ENCODE results near the gene SYNGAP1.
"Not testable (repeated sequence)": the region's sequence is repeated elsewhere in the genome, so short reads cannot be mapped to it uniquely, and the experiment has no call there.

SYNGAP1 gene

GRCh38 chr6:33397541-33397940 is 22.3 kb upstream of the SYNGAP1 start:
- H4K20me1 ChIP-seq (ENCODE audit: insufficient read depth, low read length) = peaks cover 34% of the 10 kb centered on the region
- H3K4me2 ChIP-seq (ENCODE audit: insufficient read depth, low read length) = no peak overlapping the region
- H3K9ac ChIP-seq (ENCODE audit: low read depth, low read length) = no peak overlapping the region
- no peaks in the 10 kb centered on the region for H3K9me3 ChIP-seq (ENCODE audit: insufficient read depth, low read length, severe bottlenecking)
- peaks cover 88% of the 10 kb centered on the region for H3K79me2 ChIP-seq (ENCODE audit: insufficient read depth, low read length)
- H2AFZ ChIP-seq (ENCODE audit: low read depth, low read length) = no peak overlapping the region
- peaks cover 38% of the 10 kb centered on the region for H3K4me1 ChIP-seq (ENCODE audit: insufficient read depth, low read length)
- no peaks in the 10 kb centered on the region for H3K27me3 ChIP-seq (ENCODE audit: insufficient read depth, low read length, poor library complexity)
- peaks cover 85% of the 10 kb centered on the region for H3K36me3 ChIP-seq (ENCODE audit: insufficient read depth, low read length)
- no peak for DNase-seq
- no peak overlapping the region for H3K27ac ChIP-seq (ENCODE audit: low read length)
- H3K4me3 ChIP-seq (ENCODE audit: low read depth in 1 of 2, low read length in 2 of 2) = no peak overlapping the region
- TF ChIP-seq CTCF (IDR thresholded peaks at IDR 0.05; ENCODE audit: borderline replicate concordance, extremely low read depth, low read length, poor library complexity, severe bottlenecking) (no peak), EZH2 (IDR thresholded peaks at IDR 0.05; ENCODE audit: borderline replicate concordance, low read depth, low read length, severe bottlenecking) (no peak)
- ATAC-seq (ENCODE audit: insufficient read depth, low read depth) = no peak

DNA sequence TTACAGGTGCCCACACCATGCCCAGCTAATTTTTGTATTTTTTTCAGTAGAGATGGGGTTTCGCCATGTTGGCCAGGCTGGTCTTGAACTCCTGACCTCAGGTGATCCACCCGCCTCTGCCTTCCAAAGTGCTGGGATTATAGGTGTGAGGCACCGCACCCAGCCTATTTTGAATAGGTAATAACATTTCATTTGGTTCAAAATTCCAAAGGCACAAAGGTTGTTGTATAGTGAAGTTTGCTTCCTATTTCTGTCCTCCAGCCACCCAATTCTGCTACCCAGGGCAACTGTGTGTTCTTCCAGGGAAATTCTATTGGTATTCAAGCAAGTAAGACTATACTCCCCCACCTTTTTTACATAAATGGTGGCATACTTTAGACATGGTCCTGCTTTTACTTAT is 21.3 kb upstream of the SYNGAP1 start:
- Histone ChIP-seq H3K36me3 (ENCODE audit: insufficient read depth, low read length) (peaks cover 85% of the 10 kb centered on the region), H3K4me1 (ENCODE audit: insufficient read depth, low read length) (peaks cover 27% of the 10 kb centered on the region), H3K79me2 (ENCODE audit: insufficient read depth, low read length) (peaks cover 88% of the 10 kb centered on the region), H4K20me1 (ENCODE audit: insufficient read depth, low read length) (peaks cover 29% of the 10 kb centered on the region)
- not testable (repeated sequence) for H3K4me3 ChIP-seq (ENCODE audit: low read depth in 1 of 2, low read length in 2 of 2); H3K4me2 ChIP-seq (ENCODE audit: insufficient read depth, low read length); H3K27ac ChIP-seq (ENCODE audit: low read length); H2AFZ ChIP-seq (ENCODE audit: low read depth, low read length); ATAC-seq (ENCODE audit: insufficient read depth, low read depth); H3K9ac ChIP-seq (ENCODE audit: low read depth, low read length); DNase-seq; H3K27me3 ChIP-seq (ENCODE audit: insufficient read depth, low read length, poor library complexity); H3K9me3 ChIP-seq (ENCODE audit: insufficient read depth, low read length, severe bottlenecking)

- H4K20me1 ChIP-seq (ENCODE audit: insufficient read depth, low read length) = peaks cover 21% of the 10 kb centered on the region
- H3K79me2 ChIP-seq (ENCODE audit: insufficient read depth, low read length) = peaks cover 82% of the 10 kb centered on the region
- DNase-seq; H3K4me2 ChIP-seq (ENCODE audit: insufficient read depth, low read length); H3K9me3 ChIP-seq (ENCODE audit: insufficient read depth, low read length, severe bottlenecking); H3K27me3 ChIP-seq (ENCODE audit: insufficient read depth, low read length, poor library complexity); H3K27ac ChIP-seq (ENCODE audit: low read length); H3K4me3 ChIP-seq (ENCODE audit: low read depth in 1 of 2, low read length in 2 of 2); ATAC-seq (ENCODE audit: insufficient read depth, low read depth); H3K9ac ChIP-seq (ENCODE audit: low read depth, low read length); H2AFZ ChIP-seq (ENCODE audit: low read depth, low read length): not testable (repeated sequence)
- peaks cover 87% of the 10 kb centered on the region for H3K36me3 ChIP-seq (ENCODE audit: insufficient read depth, low read length)
- H3K4me1 ChIP-seq (ENCODE audit: insufficient read depth, low read length) = peaks cover 15% of the 10 kb centered on the region
Measured at GRCh38 chr6:33399881-33400280, 20.0 kb upstream of the SYNGAP1 start.

DNA sequence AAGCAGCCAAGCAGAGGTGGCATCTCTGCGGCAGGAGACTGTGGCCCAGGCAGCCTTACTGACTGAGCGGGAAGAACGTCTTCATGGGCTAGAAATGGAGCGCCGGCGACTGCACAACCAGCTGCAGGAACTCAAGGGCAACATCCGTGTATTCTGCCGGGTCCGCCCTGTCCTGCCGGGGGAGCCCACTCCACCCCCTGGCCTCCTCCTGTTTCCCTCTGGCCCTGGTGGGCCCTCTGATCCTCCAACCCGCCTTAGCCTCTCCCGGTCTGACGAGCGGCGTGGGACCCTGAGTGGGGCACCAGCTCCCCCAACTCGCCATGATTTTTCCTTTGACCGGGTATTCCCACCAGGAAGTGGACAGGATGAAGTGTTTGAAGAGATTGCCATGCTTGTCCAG is 15.0 kb upstream of the SYNGAP1 start:
- Histone ChIP-seq H3K36me3 (ENCODE audit: insufficient read depth, low read length) (peaks cover 82% of the 10 kb centered on the region), H3K27ac (ENCODE audit: low read length) (no peak overlapping the region), H3K4me1 (ENCODE audit: insufficient read depth, low read length) (peaks cover 8% of the 10 kb centered on the region), H3K9ac (ENCODE audit: low read depth, low read length) (no peak overlapping the region), H3K4me2 (ENCODE audit: insufficient read depth, low read length) (no peak overlapping the region), H2AFZ (ENCODE audit: low read depth, low read length) (no peak overlapping the region), H4K20me1 (ENCODE audit: insufficient read depth, low read length) (0 out of 2 replicates have a peak, but pooled peaks cover 7% of the 10 kb centered on the region), H3K9me3 (ENCODE audit: insufficient read depth, low read length, severe bottlenecking) (no peaks in the 10 kb centered on the region), H3K4me3 (ENCODE audit: low read depth in 1 of 2, low read length in 2 of 2) (no peak overlapping the region), H3K79me2 (ENCODE audit: insufficient read depth, low read length) (peaks cover 40% of the 10 kb centered on the region), H3K27me3 (ENCODE audit: insufficient read depth, low read length, poor library complexity) (no peaks in the 10 kb centered on the region)
- DNase-seq (no peak), ATAC-seq (ENCODE audit: insufficient read depth, low read depth) (no peak)
- TF ChIP-seq EZH2 (IDR thresholded peaks at IDR 0.05; ENCODE audit: borderline replicate concordance, low read depth, low read length, severe bottlenecking) (no peak), CTCF (IDR thresholded peaks at IDR 0.05; ENCODE audit: borderline replicate concordance, extremely low read depth, low read length, poor library complexity, severe bottlenecking) (no peak)

Measured in DND-41 (cell line).